GM18520 (cell line): Measurements from ENCODE around the gene ST8SIA1.

Source experiments
- ATAC-seq: cut with Tn5 transposase; IDR thresholded peaks from one replicate; pipeline ENCODE4 v1.9.1; 2021; ENCODE audit not compliant: unreplicated experiment

The ST8SIA1 gene

GRCh38 chr12:22246217-22246846 is 88.2 kb downstream of the ST8SIA1 start:
- no peak for ATAC-seq

DNA sequence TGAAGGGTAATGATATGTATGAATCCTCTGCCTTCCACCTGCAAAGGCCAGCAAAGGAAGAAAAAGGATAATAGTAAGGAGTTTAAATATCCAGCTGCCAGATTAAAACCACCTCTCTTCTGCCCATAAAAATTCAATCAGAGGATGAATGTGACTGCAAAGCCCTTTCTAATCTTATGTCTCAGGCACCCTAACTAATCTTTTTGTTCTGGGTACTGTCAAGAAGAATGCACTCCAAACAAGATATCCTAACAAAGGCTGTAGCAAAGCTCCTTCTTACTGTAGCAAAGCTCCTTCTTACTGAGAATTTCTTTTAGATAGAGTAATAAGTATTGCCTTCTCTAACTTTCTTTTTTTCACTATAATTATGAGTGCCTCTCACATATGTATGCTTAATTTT is 91.8 kb downstream of the ST8SIA1 start:
- ATAC-seq: no peak

GRCh38 chr12:22238211-22238610 is 96.3 kb downstream of the ST8SIA1 start:
- no peak for ATAC-seq

GRCh38 chr12:22234561-22234960 is 99.9 kb downstream of the ST8SIA1 start:
- no peak for ATAC-seq

- no peak for ATAC-seq
These were observed 102.7 kb downstream of the ST8SIA1 start for GRCh38 chr12:22231836-22232235.

DNA sequence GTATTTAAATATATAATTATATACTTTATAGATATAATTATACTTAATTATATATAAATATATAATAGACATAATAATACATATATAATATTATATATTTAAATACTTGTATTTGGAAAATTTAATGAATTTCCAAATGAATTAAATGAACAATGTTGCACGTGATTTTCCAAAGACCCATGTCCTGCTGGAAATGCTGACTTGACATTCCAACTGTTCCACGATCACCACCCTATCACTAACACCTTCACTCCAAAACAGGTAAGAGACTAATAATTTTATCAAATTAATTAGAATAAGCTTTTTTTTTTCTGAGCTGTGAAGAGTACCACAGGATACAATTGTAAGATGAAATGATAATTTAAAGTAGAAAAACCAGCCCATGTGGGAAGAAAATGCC is 103.4 kb downstream of the ST8SIA1 start:
- no peak for ATAC-seq

DNA sequence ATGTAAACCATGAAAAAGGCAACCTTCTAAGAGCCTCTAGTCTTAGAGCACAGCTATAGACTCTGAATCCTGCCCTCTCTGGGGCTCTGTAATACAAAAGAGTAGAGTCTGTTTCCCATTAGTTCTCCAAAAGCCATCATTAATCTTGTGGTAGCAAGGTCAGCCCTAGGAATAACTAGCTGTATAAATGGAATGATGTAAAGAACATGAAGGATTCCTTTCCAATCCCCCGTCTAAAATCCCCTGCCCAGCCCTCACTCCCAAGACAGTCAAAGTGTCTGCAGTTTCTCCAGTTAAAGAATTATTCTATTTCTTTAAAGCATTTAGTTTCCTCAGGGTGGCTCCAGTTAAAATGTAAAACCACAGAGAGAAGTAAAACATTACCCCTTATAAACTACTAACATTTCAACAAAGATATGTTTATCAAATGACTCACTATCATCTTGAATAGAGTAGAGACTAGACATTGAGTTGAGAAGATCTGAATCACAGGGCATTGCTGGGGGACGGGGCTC is 104.2 kb downstream of the ST8SIA1 start:
- no peak for ATAC-seq

DNA sequence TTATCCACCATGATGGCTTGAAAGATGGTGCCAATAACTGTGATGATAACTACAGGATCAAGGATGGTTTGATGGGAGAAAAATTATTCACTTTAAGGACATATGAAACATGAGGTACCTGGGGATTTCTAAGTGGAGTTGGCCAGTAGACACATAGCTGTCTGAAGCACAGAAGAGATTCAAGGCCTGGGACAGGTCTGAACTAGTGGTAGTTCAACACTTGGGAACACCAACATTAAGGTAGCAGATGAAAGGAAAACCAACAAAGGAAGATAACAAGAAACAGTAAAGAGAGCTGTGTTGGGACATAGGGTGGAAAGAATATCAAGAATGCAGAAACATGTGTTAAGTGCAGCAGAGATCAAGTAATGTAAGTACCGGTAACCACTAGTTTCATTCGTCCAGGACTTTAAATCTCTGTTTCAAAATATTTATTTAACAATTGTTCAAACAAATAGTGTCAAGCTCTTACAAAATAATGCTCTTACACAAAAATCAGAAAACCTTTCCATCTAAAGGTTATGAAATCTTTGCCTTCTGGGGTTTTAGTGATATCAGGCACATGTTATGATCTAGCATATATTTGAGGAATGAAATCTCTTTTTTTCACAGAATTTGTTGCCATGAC is 104.7 kb downstream of the ST8SIA1 start:
- no peak for ATAC-seq

- no peak for ATAC-seq
These were observed 106.3 kb downstream of the ST8SIA1 start for GRCh38 chr12:22228022-22228875.

GRCh38 chr12:22223356-22223755 is 111.2 kb downstream of the ST8SIA1 start:
- ATAC-seq: no peak

- no peak for ATAC-seq
These were observed 117.0 kb downstream of the ST8SIA1 start for GRCh38 chr12:22217556-22217955.

GRCh38 chr12:22215467-22216253 is 118.8 kb downstream of the ST8SIA1 start:
- no peak for ATAC-seq

- ATAC-seq: no peak
These were observed 123.4 kb downstream of the ST8SIA1 start for GRCh38 chr12:22211128-22211527.

- no peak for ATAC-seq
These were observed 125.1 kb downstream of the ST8SIA1 start for GRCh38 chr12:22209422-22209821.

- no peak for ATAC-seq
These were observed 128.3 kb downstream of the ST8SIA1 start for GRCh38 chr12:22206111-22206728.

- no peak for ATAC-seq
These were observed 130.1 kb downstream of the ST8SIA1 start for GRCh38 chr12:22204391-22204790.

GRCh38 chr12:22202847-22203246 is 131.7 kb downstream of the ST8SIA1 start:
- ATAC-seq: no peak

- ATAC-seq: no peak
These were observed 133.4 kb downstream of the ST8SIA1 start for GRCh38 chr12:22201101-22201500.

DNA sequence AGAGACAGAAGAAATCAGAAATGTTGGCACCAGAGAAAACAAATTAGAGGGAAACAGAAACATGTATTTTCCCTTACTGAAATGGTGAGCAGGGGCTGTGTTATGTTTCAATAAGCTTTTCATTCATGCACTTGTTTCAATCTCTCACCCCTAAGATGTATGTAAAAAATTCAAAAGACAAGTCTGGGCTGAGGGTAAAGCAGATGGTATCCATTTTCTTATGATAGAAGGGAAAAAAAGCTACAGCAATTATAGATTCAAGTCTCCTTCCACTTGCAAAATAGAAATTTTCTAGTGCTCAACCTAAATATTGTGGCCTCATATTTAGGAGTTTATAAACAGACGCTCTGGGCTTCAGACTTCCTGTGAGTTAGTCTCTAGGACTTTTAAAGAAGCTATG is 138.3 kb downstream of the ST8SIA1 start:
- no peak for ATAC-seq

- no peak for ATAC-seq
These were observed 143.5 kb downstream of the ST8SIA1 start for GRCh38 chr12:22190969-22191368.

GRCh38 chr12:22188431-22188830 is 146.1 kb downstream of the ST8SIA1 start:
- ATAC-seq: no peak
